ENCODE measurements around the gene CCDC134.
"Not testable (repeated sequence)": the region's sequence is repeated elsewhere in the genome, so short reads cannot be mapped to it uniquely, and the experiment has no call there.

Gene CCDC134

DNA sequence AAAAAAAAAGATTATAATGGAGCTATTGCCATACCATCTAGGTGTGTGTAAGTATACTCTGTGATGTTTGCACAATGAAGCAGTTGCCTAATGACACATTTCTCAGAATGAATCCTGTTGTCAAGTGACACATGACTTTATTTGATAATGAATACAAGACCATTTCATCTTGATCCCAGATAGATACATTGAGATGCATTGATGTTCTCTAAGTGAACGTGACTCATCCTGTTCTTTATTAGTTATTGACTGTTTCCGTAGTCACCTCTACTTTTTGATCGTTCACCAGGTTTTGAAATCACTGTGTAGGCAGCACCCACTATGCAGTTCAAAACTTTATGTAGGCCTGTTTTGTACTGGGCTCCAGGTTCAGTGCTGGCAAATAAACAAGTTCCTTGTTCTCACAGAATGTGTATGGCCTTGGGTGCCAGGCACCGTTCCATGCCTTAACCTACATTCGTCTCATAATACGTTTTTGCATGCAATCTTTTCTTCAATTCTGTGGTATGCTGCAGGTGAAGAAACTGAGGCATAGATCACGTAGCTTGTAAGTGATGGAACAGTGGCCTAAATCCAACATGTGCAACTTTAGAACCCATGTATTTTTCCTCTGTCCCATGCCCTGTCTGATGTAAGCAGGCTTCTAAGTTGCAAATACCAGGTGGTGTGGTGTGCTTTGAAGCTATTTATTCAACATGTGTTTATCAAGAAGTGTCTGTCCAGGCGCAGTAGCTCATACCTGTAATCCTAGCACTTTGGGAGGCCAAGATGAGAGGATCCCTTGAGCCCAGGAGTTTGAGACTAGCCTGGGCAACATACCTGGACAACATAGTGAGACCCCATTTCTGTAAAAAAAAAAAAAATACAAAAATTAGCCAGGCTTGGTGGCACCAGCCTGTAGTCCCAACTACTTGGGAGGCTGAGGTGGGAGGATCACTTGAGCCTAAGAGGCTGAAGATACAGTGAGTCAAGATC lies 42.8 kb downstream of the CCDC134 start:
- in situ Hi-C loops (cut with MboI; ENCODE audit: low sequenced_read_pairs): no loop called here

DNA sequence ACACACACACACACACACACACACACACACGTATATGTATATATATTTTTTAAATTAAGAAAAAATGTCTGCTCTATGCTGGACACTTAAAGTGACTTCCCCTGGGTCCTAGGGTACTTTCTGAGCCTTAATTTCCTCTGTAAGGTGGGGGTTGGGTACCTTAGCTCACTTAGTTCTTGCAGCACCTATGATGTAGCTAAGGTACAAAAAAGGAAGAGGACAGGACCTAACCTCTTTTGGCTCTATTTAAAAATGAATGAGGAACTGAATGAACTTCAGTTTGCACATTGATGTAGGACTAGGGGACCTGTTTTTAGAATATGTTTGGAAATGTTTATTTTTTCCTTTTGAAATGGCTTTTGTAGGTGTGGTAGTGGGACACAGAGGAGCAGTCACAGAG lies 43.6 kb downstream of the CCDC134 start:
- in situ Hi-C loops (cut with MboI; ENCODE audit: low sequenced_read_pairs): no loop called here

DNA sequence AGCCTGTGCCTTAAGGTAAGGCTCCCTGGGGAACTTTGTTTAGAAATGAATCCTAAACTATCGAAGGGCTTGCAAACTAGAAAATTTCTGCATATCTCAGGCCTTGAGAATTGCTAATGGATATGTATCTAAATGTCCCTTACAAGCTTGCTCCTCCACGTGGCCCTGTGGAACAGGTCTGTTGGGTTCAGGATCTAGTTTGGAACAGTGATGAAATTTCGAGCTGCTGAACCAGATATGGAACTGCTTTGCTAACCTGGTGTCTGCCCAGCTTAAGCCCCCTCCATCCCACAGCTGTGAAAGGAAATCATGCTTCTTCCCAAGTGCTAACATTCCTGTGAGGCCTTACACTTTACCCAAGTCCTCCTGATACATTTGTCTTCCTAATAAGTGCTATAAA lies 44.0 kb downstream of the CCDC134 start:
- in situ Hi-C loops (cut with MboI; ENCODE audit: low sequenced_read_pairs): no loop called here

DNA sequence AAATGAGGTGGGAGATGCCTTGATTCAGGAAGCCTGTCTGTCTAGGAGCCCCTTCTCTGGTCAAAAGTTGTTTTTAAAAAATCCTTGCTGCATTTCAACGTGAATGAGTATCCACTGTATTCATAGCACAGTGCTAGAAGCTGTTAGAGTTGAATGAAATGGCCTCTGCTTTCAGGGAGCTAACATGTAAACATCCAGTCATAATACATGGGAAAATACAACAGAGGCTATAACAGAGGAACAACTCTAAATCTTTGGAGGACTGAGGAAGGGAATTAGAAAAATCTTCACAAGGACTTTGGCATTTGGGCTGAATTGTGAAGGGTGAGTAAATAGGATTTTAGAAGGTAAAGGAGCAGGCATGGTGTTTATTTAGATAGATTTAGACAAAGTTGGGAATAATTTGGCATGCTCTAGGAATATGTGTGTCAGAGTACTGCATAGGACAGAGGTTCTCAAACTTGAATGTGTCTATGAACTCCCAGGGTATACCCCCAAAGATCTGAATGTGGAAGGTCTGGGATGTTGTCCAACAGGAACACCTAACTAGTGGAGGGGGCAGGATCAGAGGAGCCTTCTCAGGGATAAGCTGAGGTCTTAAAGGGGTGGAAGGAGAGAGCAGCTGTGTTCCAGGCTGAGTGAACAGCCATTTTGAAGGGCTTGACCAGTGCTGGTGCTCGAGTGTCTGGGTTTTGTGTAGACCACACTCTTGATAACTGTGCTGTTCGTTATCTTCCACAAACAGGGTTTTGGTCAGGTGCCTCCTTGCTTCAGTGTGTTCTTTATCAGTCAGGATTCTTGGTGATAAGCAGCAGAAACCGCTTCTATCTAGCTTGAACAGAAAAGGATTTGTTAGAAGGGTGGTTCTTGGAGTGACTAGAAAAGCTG lies 45.1 kb downstream of the CCDC134 start:
- in situ Hi-C loops (cut with MboI; ENCODE audit: low sequenced_read_pairs): no loop called here

DNA sequence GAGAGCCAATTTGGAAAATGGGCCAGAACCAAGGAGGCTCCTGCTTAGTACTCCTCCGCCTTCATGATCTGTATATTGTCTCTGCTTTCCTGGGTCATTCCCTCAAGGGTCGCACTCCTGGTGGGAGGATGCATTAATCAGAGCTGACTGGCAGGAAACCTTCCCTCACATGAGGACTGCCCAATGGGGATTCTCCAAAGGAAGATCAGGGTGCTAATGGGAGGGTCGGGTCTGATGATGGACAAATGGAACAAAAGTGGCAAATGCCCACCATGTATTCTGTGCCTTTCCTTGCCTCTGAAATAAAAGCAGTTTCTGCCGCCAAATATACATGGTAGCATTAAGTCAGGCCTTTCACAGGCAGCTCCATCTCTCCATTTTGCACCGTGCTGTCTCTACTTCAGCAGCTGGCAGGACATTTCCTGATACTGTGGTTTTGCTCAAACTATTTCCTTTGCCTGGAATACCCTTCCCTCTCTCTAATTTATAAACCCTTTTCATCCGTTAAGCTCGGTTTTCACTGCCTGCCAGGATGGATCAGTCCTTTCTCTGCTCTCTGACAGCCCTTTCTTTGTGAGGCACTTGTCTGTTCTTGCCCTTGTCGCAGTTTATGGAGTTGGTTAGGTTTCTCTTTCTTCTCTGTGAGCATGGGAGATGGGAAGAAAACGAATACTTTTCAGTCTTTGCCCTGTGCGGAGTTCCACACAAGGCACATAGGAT lies 45.9 kb downstream of the CCDC134 start:
- in situ Hi-C loops (cut with MboI; ENCODE audit: low sequenced_read_pairs): no loop called here

DNA sequence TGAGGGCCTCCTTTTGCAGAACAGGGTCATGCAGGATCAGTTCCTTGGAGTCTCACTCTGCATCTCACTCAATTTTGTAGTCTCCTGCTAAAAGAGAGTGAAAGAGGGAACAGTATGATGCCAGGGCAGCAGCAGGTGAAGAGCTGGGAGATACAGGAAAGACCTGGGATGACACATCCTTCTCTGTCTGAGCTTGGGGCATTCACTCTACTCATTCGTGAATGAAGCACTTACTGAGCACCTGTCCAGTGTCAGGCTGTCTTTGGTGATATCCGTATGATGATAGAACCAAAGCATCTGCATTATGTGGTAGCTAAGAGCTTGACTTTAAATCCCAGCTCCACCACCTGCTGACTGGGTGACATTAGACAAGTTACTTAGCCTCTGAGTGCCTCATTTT lies 46.8 kb downstream of the CCDC134 start:
- in situ Hi-C loops (cut with MboI; ENCODE audit: low sequenced_read_pairs): no loop called here

DNA sequence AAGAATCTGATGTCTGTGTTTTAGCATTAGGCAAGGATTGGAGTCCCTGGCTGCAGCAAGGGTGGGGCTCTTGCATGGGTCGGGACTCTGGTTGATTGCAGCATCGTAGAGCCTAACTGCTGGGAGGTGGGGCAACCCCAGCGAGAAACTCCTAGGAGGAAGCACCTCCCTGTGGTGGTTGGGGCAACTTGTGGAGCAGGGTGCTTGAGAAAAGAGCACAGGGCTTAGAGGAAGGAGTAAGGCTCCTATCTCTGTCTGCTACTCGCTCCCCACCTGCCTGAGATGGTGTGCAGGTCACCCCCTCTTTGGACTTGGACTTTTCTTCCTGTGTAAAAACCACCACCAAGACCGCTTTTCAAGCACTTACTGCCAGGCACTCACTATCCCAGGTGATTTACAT lies 48.0 kb downstream of the CCDC134 start:
- in situ Hi-C loops (cut with MboI; ENCODE audit: low sequenced_read_pairs): no loop called here

DNA sequence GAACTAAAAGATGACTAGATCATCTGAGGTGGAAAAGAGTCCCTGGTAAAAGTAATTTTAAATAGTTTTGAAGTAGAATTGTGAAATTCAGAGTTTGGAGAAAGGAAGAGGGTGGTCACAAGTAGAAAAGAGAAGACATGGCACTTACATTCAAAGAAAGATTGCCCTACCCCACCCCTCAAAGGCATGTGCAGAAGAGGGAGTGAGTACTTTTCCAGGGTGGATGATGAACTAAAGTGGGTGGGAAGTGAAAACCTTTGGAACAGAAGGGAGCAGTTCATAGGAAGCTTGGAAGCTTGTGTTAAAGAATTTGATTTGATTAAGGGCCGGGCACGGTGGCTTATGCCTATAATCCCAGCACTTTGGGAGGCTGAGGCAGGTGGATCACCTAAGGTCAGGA lies 56.0 kb downstream of the CCDC134 start:
- in situ Hi-C loops (cut with MboI; ENCODE audit: low sequenced_read_pairs): no loop called here

DNA sequence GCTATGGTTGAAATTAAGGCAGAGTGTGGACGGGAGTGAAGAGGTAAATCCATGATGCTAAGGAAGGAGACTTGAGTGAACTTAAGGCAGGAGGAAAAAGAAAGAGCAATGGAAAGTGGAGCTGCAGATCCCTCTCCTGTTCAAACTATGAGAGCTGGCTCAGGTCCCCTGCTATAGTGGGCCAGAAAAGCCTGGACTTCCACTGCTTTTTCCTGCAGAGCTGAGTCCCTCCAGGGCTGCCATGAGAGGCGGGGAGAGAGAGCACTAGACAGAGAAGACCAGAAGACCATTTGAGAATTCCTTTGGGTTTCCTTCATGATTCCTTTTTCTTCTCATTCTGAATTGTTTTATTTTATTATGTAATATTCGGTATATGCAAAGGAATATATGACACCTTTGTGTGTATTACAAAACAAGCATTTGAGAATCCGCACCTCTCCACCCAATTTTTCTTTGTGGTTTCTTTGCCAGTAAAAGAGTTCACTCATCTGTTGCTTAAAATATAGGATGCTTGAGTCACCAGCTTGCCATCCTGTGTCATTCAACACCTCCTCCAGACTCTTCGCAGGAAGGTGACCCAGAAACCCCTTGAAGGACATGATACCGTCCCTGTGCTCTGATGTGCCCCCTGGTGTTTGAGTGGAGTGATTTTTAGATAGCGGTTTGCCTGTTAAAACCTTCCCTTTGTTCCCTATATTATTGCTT lies 56.8 kb downstream of the CCDC134 start:
- in situ Hi-C loops (cut with MboI; ENCODE audit: low sequenced_read_pairs): no loop called here

DNA sequence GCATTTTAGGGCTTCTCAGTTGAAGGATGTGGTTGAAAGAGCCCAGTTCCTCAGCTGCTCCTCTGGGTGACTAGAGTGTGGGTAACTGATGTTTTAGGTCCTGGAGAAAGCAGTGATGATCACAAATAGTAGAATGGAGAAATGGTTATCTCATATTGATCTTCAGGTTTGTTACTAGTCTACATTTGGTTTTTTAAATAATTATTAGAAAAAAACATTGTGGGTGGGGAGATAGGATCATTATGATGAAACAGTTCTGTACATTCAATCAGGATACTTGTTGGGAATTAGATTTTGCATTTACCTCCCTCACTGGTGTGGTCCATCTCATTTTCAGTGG lies 57.4 kb downstream of the CCDC134 start:
- in situ Hi-C loops (cut with MboI; ENCODE audit: low sequenced_read_pairs): no loop called here

DNA sequence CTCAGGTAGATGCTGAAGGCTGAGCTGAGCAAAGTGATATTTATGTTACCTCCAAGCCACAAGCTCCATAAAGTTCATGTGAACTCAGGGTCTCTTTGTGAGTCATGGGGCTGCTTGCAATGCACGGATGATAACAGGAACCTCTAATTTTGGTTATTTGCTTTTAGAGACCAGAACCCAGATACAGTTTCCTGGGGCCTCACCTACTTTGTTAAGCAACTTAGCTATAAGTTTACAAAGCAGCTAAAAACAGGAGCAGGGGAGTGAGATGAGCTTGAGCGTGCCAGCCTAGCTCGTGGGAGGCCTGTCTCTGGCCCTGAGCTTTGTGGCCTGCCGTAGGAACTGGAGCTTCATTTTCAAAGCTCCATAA lies 61.7 kb downstream of the CCDC134 start:
- in situ Hi-C loops (cut with MboI; ENCODE audit: low sequenced_read_pairs): no loop called here

DNA sequence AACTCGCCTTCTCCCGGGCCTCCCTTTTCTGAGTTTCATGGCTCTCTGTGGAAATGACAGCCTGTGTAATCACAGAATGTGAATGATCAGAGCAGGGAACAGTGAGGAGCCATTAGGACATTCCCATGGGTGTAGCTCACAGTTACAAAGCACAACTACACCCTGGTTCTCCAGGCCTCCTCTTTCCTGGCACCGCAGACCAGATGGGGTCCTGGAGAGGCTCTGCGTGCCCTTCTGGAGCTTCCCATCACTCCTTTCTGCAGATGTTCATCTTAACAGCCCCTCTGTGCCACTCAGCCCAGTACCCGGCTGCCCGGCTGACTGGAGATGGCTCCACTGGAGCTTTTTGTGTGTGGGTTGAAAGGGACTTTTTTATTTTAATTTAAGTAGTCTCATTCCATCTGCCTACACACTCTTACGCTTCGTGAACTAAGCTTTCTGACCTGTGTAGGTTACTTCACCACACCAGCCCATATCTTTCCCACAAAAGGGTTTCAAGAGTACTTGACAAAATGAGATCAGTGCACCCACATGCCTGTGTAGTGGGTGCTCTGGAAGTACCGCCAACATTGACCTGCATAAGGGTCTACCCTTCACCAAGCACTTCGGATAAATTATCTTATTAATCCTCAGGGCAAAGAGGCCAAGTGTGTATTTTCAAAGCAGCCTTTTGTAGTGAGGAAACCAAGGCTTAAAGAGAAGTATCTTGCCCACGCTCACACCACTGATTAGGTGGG lies 62.2 kb downstream of the CCDC134 start:
- in situ Hi-C loops (cut with MboI; ENCODE audit: low sequenced_read_pairs): no loop called here

DNA sequence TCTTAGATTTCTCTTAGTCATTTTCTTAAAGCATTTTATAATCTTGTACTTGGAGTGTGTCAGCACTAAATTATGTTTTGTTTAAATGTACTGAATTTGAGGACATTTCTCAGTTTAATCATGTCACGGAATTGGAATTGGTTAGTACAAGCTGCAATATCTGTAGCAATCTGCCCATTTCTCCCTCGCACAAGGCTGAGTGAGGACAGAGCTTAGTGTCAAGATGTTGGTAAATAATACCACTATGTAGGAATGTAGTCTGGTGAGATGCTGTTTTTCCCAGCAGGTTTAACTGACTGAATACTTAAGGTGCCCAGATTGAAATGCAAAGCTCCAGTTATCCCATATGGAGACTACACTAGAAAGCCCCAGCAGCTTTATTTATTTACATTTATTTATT lies 63.0 kb downstream of the CCDC134 start:
- in situ Hi-C loops (cut with MboI; ENCODE audit: low sequenced_read_pairs): no loop called here

DNA sequence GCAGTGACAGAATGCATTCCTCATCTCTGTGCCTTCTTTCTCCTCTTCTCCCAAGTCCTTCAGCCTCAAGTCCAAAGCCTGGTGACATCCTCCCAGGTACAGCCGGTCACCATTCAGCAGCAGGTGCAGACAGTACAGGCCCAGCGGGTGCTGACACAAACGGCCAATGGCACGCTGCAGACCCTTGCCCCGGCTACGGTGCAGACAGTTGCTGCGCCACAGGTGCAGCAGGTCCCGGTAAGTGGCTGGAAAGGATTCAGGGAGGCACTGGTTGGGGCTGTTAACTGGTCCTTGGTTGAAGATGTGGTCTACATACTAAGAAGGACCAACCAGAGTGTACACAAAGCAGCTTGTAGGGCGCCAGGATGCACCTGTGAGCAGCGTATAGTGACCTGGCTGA lies 68.1 kb downstream of the CCDC134 start:
- in situ Hi-C loops (cut with MboI; ENCODE audit: low sequenced_read_pairs): no loop called here

DNA sequence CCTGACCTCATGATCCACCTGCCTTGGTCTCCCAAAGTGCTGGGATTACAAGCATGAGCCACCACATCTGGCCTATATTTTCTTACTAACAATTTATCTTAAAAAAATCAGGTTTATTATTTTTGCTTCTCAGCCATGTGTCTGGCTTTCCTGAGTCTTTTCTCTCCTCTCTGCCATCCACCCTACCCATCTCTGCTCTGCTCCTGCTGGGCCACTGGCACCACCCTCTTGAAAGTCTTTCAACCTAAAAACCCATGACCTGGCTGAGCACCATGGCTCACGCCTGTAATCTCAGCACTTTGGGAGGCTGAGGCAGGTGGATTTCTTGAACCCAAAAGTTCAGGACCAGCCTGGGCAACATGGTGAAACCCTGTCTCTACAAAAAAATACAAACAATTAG lies 69.6 kb downstream of the CCDC134 start:
- in situ Hi-C loops (cut with MboI; ENCODE audit: low sequenced_read_pairs): not testable (repeated sequence)

DNA sequence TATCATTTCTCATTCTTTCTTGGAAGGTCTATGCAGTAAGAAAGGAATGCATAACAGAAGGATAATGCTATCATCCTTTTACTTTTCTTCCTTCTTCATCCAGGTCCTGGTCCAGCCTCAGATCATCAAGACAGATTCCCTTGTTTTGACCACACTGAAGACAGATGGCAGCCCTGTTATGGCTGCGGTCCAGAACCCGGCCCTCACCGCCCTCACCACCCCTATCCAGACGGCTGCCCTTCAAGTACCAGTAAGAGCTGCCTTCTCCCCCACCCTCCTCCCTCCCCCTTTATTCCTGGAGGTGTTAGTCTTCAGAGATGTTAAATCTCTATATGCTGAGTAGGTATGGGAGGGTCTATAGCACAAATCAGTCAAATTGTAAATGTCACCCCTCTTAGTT lies 70.3 kb downstream of the CCDC134 start:
- in situ Hi-C loops (cut with MboI; ENCODE audit: low sequenced_read_pairs): no loop called here

DNA sequence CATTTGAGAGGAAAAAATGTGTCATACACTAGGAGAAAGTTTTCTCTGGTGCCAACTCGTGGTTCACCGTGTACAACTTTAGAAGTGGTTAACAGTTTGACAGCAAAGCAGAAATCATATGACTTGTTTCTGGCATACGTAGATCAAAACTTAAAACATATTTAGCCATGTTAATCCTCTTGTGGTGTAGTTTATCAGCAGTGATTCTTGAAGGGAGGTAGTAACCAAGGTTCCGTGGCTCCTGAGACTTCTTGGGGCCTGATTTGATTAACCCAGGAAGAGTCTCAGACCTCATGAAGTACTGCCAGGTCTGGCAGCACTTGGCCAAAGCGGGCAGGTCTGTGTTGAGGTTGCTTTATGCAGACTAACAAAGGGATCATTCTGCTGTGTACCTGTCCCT lies 72.9 kb downstream of the CCDC134 start:
- in situ Hi-C loops (cut with MboI; ENCODE audit: low sequenced_read_pairs): no loop called here

DNA sequence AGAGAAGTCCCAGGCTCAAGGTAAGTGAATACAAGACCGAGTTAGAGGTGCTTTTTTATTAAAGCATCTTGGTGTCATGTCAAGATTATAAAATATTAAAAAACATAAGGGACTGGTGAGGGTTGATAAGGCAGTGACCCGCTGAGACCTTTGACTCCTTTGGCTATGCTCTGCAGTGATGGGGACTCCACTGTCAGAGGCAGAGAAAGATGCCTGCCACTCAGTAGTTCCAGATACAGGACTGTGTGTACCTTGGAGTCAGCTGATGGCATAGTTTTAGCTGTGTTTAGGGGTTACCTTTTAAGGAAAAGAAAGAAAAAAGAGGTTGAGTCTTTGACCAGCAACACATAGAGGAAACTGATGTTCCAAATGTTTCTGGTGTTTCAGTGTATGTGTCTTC lies 73.6 kb downstream of the CCDC134 start:
- in situ Hi-C loops (cut with MboI; ENCODE audit: low sequenced_read_pairs): no loop called here

DNA sequence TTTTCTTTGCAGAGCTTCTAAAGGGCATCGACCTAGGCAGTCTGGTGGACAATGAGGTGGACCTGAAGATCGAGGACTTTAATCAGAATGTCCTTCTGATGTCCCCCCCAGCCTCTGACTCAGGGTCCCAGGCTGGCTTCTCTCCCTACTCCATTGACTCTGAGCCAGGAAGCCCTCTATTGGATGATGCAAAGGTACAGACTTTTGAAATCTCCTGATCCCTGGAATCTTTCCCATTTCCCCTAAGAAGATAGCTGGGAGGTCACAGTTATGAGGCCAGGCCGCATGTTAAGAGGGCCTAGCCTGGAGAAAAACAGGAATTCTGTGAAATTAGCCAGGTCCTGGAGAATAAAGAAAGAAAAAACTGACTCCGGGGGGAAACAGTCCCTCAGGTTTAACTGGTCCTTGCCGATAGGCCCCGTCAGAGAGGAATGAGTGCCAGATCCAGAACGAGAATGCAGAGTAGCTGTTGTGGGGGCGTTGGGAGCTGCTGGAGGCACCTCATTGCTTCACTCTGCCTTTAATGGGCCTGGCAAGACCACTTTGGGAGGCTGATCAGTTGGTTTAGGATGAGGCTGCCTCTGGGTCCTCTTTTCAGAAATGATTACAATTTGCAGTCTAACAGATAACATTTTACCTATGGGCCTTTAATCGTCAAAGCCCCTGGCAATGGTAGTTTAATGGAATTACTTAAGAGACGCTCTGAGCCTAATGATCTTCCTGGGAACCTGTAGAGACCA lies 75.2 kb downstream of the CCDC134 start:
- in situ Hi-C loops (cut with MboI; ENCODE audit: low sequenced_read_pairs): no loop called here

Measured in hTERT RPE-1 (cell line).